HG03575 (cell line): ENCODE data around the gene NCAPH2.
"Not testable (repeated sequence)": the region's sequence is repeated elsewhere in the genome, so short reads cannot be mapped to it uniquely, and the experiment has no call there.

Experiments used
- ATAC-seq: cut with Tn5 transposase; IDR thresholded peaks from one replicate; pipeline ENCODE4 v1.9.1; 2021; ENCODE audit not compliant: unreplicated experiment, insufficient number of reproducible peaks, low FRiP score; ENCODE audit errors: extremely low read depth

NCAPH2 gene

GRCh38 chr22:50526834-50527801 lies 19.1 kb downstream of the NCAPH2 start:
- no peak for ATAC-seq

DNA sequence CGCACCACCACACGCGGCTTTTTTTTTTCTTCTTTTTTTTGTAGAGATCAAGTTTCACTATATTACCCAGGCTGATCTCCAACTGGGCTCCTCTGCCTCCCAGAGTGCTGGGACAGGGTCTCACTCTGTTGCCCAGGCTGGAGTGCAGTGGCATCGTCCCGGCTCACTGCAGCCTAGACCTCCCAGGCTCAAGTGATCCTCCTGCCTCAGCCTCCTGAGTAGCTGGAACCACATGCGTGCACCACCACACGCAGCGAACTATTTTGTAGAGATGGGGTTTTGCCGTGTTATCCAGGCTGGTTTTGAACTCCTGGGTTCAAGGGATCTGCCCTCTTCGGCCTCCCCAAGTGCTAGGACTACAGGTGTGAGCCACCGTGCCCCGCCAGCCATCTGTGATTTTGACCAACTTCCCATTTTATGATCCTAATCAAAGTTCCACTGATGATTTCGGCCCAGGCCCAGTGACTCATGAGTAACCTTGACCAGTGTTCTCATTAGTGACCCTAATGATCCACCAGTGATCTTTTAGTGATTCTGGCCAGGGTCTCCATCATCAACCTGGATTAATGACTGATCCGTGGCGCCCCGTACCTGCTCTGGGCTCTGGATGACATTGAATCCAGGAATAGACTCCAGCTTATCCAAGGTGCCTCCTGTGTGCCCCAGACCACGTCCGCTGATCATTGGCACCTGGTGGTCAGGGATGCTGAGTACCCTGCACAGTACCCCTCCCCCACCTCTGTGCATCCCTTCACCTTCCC lies 20.1 kb downstream of the NCAPH2 start:
- no peak for ATAC-seq

DNA sequence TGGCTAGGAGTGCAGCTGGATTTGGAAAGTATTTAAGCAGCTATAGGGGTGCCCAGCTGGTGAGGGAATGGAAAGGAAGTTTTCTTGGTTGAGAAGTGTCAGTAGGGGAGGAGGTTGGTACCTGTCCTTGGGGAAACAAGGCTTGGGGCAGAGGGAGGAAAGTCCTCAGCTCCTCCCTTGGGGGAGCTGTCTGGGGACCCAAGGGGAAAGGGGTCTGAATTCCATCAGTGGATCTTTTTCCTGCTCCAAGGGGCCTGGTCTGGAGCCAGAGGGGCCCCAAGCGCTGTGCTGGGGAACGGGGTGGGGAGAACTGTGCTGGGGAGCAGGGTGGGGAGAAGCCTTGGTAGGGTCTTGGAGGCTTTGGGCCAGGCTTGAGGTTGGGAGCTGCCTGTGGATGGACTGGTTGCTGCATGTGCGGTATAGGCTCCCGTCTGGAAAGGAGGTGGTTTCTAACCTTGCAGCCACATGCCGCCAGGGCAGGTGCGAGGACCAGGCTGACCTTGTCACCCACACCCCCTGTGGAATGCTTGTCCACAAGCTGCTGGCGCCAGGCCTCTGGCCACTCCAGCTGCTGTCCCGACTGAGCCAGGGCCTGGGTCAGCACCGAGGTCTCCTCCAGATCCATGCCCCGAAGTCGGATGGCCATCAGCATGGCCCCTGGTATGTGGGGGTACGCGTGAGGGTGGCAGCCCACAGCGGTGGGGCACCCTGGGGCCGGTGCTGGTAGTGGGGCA lies 20.8 kb downstream of the NCAPH2 start:
- ATAC-seq = no peak

GRCh38 chr22:50529416-50529896 lies 21.4 kb downstream of the NCAPH2 start:
- no peak for ATAC-seq

DNA sequence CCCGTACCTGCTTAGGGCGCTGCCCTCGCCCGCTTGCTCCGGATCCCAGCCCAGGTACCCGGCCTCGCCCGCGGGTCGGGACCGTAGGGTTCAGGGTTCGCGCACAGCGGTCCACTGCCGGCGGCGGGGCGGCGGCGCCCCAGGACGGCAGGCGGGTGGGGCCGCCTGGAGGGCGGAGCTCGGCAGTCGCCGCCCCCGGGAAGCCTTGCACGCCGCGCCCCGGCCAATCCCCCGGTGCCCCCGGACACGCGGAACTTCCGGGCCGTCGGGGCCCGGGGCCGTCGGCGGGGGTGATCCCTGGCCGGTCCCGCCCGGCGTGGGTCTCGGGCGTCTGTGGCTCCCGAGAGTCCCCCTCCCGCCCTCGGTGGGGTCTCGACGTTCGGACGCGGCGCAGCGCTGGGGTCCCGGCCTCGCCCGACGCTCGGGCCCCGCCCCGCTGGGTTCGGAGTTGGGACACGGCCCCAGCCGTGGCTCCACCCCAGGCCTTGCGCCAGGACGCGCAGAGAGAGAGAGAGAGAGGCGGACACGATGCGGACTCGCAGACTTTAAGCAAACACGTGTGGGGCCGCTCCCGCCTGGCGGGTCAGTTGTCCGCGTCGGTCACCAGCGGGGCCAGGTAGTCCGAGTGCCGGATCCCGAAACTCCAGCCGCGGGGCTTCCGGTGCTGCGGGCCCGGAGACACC lies 22.0 kb downstream of the NCAPH2 start, which contains the start of gene TYMP:
Gene TYMP (minus strand): TSS at position 116 of the 683 bp plus-strand sequence. CDS start 303 bp downstream, outside the sequence.
- no peak for ATAC-seq

GRCh38 chr22:50530580-50530876 lies 22.5 kb downstream of the NCAPH2 start:
- ATAC-seq = no peak

DNA sequence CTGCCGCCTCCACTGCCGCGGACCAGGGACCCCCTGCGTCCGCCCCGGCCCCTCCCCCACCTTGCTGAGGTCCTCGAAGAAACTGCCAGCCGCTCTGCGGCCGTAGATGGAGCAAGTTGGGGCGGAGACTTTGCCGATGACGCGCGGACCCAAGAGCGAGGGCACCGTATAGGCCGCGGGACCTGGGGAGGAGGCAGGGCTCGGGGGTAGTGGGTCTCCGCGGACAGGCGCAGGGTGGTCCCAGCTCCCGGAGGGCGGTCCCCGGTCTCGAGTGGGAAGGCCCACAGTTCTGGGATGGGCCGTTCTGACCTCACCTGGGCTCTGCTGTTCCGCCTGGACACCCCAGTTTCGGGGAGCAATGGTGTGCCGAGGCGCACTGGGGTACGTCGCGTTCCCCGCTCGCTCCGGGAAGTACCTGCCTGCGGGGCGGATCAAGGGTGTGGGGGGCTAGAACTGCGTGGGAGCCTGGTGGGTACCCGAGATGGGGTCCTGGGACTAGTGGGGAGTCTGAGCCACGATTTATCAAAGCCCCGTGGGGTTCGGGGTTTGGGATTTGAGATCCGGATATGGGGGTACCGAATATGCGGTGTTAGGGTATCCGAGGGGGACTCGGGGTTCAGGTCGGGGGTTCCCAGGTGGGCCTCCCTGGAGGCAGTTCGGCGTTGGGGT lies 23.0 kb downstream of the NCAPH2 start:
- no peak for ATAC-seq

DNA sequence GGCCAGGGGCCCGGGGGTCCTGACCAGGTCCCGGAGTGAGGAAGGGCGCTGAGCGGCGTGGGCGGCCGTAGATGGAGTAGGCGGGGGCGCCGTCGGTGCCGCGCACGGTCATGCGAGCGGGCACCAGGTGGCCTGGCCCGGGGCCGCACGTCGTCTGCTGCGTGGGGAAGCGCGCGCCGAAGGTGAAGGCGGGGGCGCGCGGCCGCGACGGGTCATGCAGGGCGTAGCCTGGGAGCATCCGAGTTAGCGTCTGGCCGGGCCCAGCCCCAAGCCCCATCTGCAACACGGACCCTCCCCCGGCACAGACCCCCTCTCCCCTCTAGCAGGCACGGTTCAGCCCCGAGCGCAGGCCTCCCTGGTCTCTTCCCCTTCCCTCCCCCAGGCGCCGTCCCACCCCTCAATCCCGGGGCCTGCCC lies 23.5 kb downstream of the NCAPH2 start:
- no peak for ATAC-seq

DNA sequence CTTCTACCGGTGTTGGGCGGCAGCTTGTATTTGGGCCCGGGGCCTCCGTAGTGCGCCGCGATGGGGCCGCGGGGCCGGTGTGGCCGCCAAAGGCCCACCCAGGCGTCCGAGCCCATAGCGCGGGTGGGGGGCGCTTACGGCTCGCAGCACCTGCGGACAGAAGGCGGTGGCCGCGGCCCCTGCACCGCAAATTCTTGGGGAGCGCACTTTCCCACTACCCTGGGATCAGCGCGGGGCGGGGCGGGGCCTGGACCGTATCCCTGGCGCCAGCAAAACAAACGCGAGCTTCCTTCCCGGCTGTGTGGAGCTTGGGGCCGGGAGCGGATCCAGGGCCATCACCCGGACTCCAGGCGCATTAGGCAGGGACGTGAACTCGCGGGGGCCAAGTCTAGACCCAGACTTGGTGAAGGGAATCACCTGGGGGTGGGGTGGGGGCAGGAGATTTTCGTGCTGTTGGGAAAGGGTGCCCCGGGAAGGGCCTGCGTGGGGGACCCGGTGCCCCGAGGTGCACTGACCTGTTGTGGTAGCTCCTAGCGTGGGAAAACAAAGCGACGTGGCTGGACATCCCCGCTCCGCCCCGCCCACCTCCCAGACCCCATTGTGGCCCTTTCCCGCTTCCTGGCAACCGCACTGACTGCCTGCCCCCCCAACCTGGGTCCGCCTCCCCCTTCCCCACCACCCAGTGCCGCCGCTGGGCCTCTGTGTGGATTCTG lies 24.1 kb downstream of the NCAPH2 start:
- no peak for ATAC-seq

GRCh38 chr22:50532824-50533796 lies 25.1 kb downstream of the NCAPH2 start:
- ATAC-seq = no peak

DNA sequence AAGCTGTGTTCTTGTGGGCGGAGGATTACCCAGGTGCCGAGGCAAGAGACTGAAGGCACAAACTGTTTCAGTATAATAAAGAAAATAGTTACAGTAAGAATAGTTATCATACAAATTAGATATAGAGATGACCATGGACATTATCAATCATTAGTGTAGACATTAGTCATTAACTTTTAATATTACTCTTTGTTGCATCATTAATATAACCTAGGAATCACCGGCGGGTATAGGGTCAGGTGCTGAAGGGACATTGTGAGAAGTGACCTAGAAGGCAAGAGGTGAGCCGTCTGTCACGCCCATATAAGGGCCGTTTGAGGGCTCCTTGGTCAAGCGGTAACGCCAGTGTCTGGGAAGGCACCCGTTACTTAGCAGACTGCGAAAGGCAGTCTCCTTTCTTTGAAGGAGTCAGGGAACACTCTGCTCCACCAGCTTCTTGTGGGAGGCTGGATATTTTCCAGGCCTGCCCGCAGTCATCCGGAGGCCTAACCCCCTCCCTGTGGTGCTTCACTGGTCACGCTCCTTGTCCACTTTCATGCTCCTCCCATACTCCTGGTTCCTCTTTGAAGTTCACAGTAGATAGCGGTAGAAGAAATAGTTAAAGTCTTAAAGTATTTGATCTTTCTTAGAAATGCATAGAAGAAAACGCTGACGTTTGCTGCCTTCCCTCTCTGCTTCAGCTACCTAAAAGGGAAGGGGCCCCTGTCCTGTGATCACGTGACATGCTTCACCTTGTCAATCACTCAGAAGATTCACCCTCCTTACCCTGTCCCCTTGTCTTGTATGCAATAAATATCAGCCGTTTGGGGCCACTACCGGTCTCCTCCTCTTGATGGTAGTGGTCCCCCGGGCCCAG lies 26.1 kb downstream of the NCAPH2 start:
- ATAC-seq = not testable (repeated sequence)

DNA sequence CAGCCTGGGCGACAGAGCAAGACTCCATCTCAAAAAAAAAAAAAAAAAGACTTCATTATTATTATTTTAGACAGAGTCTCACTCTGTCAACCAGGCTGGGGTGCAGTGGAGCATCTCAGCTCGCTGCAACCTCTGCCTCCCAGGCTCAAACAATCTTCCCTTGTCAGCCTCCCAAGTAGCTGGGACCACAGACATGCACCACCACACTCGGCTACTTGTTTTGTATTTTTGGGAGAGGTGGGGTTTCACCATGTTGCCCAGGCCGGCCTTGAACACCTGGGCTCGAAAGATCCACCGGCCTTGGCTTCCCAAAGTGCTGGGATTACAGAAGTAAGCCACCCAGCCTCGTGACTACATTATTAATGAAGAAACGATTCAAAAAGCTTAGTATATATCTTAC lies 27.1 kb downstream of the NCAPH2 start:
- no peak for ATAC-seq

- ATAC-seq = no peak
Measured at GRCh38 chr22:50536226-50536625, 28.2 kb downstream of the NCAPH2 start.

DNA sequence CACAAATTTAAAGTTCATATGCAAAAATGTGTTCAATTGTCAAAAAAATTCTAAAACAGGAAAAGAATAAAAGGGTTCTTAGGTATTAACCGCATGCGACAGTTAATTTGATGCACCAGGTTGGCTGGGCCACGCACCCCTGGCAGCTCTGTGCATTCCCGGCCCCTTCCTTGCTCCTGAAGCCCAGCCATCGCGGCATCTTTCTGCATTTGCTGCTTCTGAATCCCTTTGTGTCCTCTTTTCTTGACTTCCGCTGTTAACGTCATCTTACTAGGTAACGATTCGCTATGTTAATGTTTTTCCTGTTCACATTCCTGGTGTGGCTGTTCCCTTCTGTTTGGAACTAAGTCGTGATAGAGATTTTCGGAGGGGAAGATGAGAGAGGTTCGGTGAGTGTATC lies 29.7 kb downstream of the NCAPH2 start:
- ATAC-seq = no peak

- no peak for ATAC-seq
Measured at GRCh38 chr22:50540381-50540780, 32.4 kb downstream of the NCAPH2 start.

DNA sequence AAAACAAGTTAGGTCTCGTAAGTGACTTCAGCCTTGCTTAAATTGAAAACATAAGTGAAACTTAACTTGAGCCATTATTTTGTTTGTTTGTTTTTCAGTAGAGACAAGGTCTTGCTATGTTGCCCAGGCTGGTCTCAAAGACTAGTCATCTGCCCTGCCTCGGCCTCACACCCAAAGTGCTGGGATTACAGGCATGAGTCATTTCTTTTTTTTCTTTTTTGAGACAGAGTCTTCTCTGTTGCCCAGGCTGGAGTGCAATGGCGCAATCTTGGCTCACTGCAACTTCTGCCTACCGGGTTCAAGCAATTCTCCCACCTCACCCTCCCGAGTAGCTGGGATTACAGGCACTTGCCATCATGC lies 33.6 kb downstream of the NCAPH2 start:
- ATAC-seq = not testable (repeated sequence)
